Calu3 (cell line): ENCODE measurements around the gene MSI1. TPM values are rescaled to one million over a fixed set of nuclear protein-coding genes. Genes with fewer than 3 reads are reported as not detected.

Experiments used
- BruUV-seq: library from RNA; stranded (reverse); fragments of 400-500 nt; replicated peaks from 2 replicates; lab custom pipeline; 2021; lab: Mats Ljungman, UMichigan
- CTCF ChIA-PET: fragments of 300-600 bp; sonication (Branson Sonifier 250); formaldehyde crosslinking; loops from one replicate; lab custom pipeline; 2022; ENCODE audit warnings: antibody characterized with exemption; lab: Charles Lee
- DNase-seq: peaks from one replicate; pipeline ENCODE4 v3.0.0; 2022
- H3K27ac Mint-ChIP-seq: one replicate; pipeline ENCODE4 v1.8.0; 2022; ENCODE audit warnings: mixed read lengths; ENCODE audit not compliant: unreplicated experiment
- H3K27me3 Mint-ChIP-seq: one replicate; pipeline ENCODE4 v1.8.0; 2022; ENCODE audit warnings: mixed read lengths; ENCODE audit not compliant: unreplicated experiment
- H3K36me3 Mint-ChIP-seq: one replicate; pipeline ENCODE4 v1.8.0; 2022; ENCODE audit warnings: mild to moderate bottlenecking, moderate library complexity, mixed read lengths; ENCODE audit not compliant: insufficient read depth, unreplicated experiment
- H3K4me1 Mint-ChIP-seq: one replicate; pipeline ENCODE4 v1.8.0; 2022; ENCODE audit warnings: mild to moderate bottlenecking, low read depth, mixed read lengths; ENCODE audit not compliant: unreplicated experiment
- H3K4me3 Mint-ChIP-seq: one replicate; pipeline ENCODE4 v1.8.0; 2022; ENCODE audit warnings: mild to moderate bottlenecking, low read depth, moderate library complexity, mixed read lengths; ENCODE audit not compliant: unreplicated experiment
- H3K9me3 Mint-ChIP-seq: one replicate; pipeline ENCODE4 v1.8.0; 2022; ENCODE audit warnings: low read depth, mixed read lengths; ENCODE audit not compliant: unreplicated experiment
- CTCF ChIP-seq: fragments of 200-600 bp; IDR thresholded peaks from one replicate; pipeline ENCODE4 v1.8.0; 2022; ENCODE audit warnings: antibody characterized with exemption; ENCODE audit not compliant: unreplicated experiment
- intact Hi-C: fragments of 100-400 bp; cut with micrococcal nuclease; formaldehyde crosslinking; loops from one replicate; pipeline ENCODE4 v1.10.0; 2022; ENCODE audit not compliant: unreplicated experiment
- total RNA-seq: library from RNA; stranded (reverse); gene quantifications from 2 replicates; pipeline ENCODE4 v1.2.3, GENCODE V29; 2022

MSI1 gene
- total RNA-seq, 1 experiment from 2014 or later, result 1.4 TPM

DNA sequence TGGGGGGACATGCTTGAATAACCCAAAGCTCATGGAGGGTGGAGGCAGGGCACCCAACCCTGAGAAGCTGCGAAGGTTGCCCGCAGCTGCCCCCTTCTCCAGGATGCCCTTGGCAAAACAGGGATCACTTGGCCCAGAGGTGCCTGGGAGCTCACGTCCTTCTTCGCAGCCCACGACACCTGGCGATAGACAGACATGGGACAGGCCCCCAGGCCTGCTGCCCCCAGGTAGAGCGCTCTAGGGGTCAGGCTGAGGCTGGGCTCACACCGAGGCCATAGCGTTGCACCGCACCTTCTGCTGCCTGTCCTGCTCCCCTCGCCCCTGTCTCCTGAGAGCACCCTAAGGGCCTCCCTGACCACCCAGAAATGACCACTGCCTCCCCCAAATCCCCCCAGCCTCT lies 21.2 kb downstream of the MSI1 start:
- intact Hi-C loops, result no loop called here
- no TSS peak for BruUV-seq
- TF ChIP-seq CTCF, result no peak
- DNase-seq, result no peak
- Mint-ChIP-seq H3K36me3 (no peaks in the 10 kb centered on the region), H3K4me1 (no peaks in the 10 kb centered on the region), H3K9me3 (no peaks in the 10 kb centered on the region), H3K27me3 (peaks cover 46% of the 10 kb centered on the region), H3K27ac (no peak overlapping the region), H3K4me3 (no peak overlapping the region)
- CTCF ChIA-PET, result no interaction called here

DNA sequence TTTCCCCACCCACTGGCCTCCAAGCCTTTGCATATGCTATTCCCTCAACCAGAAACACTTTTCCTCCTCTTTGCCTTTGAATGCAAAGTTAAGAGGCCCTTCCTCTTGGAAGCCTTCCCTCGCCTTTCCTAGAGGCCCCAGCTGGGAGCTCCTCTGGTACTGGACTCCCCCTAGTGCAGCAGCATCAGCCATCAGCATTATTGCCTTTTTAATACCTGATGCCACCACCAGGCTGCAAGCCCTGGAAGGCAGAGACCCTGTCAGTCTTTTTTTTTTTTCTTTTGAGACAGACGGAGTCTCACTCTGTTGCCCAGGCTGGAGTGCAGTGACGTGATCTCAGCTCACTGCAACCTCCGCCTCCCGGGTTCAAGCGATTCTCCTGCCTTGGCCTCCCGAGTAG lies 22.3 kb downstream of the MSI1 start:
- H3K9me3 Mint-ChIP-seq, result no peaks in the 10 kb centered on the region
- peak; percentile 49 for TF ChIP-seq CTCF
- no TSS peak for BruUV-seq
- H3K27me3 Mint-ChIP-seq, result peaks cover 41% of the 10 kb centered on the region
- H3K4me3 Mint-ChIP-seq, result no peak overlapping the region
- no peak overlapping the region for H3K27ac Mint-ChIP-seq
- H3K36me3 Mint-ChIP-seq, result no peaks in the 10 kb centered on the region
- H3K4me1 Mint-ChIP-seq, result no peaks in the 10 kb centered on the region
- intact Hi-C loops, result no loop called here
- CTCF ChIA-PET, result interaction anchor here (0.7 kb wide), 2 partner anchors 297 to 341 kb away, joined by 3 read pairs; no protein-coding TSS in a partner anchor
- peak; percentile 32 for DNase-seq

DNA sequence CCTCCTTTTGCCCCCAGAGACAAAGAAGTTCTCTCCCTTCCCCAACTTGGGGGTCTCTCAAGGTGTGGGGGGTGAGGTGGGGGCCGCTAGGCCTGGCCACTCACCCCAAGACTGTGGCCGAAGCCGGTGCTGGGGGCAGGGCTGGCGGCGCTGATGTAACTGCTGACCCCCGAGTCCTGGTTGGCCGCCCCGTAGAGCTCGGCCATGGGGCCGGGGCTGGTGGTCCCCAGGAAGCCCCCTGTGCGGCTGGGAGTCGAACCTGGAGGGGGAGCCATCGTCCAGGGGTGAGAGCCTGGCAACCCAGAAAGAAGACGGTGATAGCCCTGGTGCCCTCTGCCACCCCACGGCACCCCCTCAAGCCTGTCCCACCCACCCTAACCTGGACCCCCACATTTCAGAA lies 22.9 kb downstream of the MSI1 start:
- no TSS peak for BruUV-seq
- Mint-ChIP-seq H3K36me3 (no peaks in the 10 kb centered on the region), H3K4me1 (no peaks in the 10 kb centered on the region), H3K27me3 (peaks cover 34% of the 10 kb centered on the region), H3K27ac (no peak overlapping the region), H3K4me3 (no peak overlapping the region), H3K9me3 (no peaks in the 10 kb centered on the region)
- no peak for DNase-seq
- CTCF ChIA-PET, result interaction anchor here (0.7 kb wide), 1 partner anchor 341 kb away, joined by 3 read pairs; no protein-coding TSS in a partner anchor
- intact Hi-C loops, result no loop called here
- TF ChIP-seq CTCF, result no peak

DNA sequence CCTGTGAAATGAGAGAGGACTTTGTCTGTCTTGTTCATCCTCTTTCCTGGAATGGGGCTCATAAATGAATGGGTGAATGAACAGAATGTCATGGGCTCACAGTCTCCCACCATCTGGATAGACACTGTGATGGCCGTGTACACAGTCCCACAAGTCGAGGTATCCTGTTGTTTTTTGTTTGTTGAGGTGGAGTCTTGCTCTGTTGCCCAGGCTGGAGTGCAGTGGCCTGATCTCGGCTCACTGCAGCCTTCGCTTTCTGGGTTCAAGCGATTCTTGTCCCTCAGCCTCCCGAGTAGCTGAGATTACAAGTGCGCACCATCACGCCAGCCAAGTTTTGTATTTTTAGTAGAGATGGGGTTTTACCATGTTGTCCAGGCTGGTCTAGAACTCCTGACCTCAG lies 25.3 kb downstream of the MSI1 start:
- DNase-seq, result no peak
- intact Hi-C loops, result no loop called here
- no peak for TF ChIP-seq CTCF
- CTCF ChIA-PET, result no interaction called here
- Mint-ChIP-seq H3K36me3 (no peaks in the 10 kb centered on the region), H3K27ac (no peak overlapping the region), H3K9me3 (no peaks in the 10 kb centered on the region), H3K4me1 (no peaks in the 10 kb centered on the region), H3K4me3 (no peak overlapping the region), H3K27me3 (peaks cover 21% of the 10 kb centered on the region)
- no TSS peak for BruUV-seq
